CD8-positive, alpha-beta memory T cell (primary cell): Measurements from ENCODE around the gene RYK. TPM values are rescaled to one million over a fixed set of nuclear protein-coding genes. Genes with fewer than 3 reads are reported as not detected.

Experiments
- CTCF ChIA-PET: fragments of 350-600 bp; sonication (Branson Sonifier 250); formaldehyde crosslinking; loops from one replicate; lab custom pipeline; 2021; ENCODE audit warnings: antibody characterized with exemption; lab: Charles Lee
- POLR2A ChIA-PET: fragments of 350-600 bp; sonication (Branson Sonifier 250); formaldehyde crosslinking; loops from one replicate; lab custom pipeline; 2021; ENCODE audit warnings: antibody characterized with exemption; lab: Charles Lee
- DNase-seq, 5 donors: peaks; one replicate each; pipeline versions ENCODE4 v3.0.0 to v3.0.0-alpha.2; 2020 to 2022; ENCODE audit warnings: mixed read lengths in 1 of 5
- H3K27ac ChIP-seq: one replicate; pipeline ENCODE4 v1.7.0; 2013; ENCODE audit warnings: low read depth, mild to moderate bottlenecking, low read length, moderate library complexity
- H3K27me3 ChIP-seq: 2 replicates; pipeline ENCODE4 v1.7.0; 2013; ENCODE audit warnings: low read length, mild to moderate bottlenecking; ENCODE audit not compliant: insufficient read depth, poor library complexity, severe bottlenecking
- H3K36me3 ChIP-seq: 2 replicates; pipeline ENCODE4 v1.7.0; 2013; ENCODE audit warnings: mild to moderate bottlenecking, low read length, moderate library complexity; ENCODE audit not compliant: insufficient read depth
- H3K4me1 ChIP-seq: 2 replicates; pipeline ENCODE4 v1.7.0; 2013; ENCODE audit warnings: mild to moderate bottlenecking, low read length, moderate library complexity; ENCODE audit not compliant: insufficient read depth
- H3K4me3 ChIP-seq: 2 replicates; pipeline ENCODE4 v1.7.0; 2013; ENCODE audit warnings: mild to moderate bottlenecking, low read length
- H3K9me3 ChIP-seq: 2 replicates; pipeline ENCODE4 v1.7.0; 2013; ENCODE audit warnings: mild to moderate bottlenecking, low read length
- H3K27ac Mint-ChIP-seq, 8 donors: one replicate each; pipeline ENCODE4 v1.8.0; 2020 to 2021; ENCODE audit warnings: mixed read lengths in 8 of 8, mild to moderate bottlenecking in 6 of 8, inconsistent platforms in 3 of 8, moderate library complexity in 3 of 8
- H3K27me3 Mint-ChIP-seq, 2 donors: one replicate each; pipeline ENCODE4 v1.8.0; 2020 to 2021; ENCODE audit warnings: mixed read lengths in 2 of 2, mild to moderate bottlenecking in 1 of 2, moderate library complexity in 1 of 2
- H3K36me3 Mint-ChIP-seq, 3 donors: one replicate each; pipeline ENCODE4 v1.8.0; 2020 to 2021; ENCODE audit warnings: mixed read lengths in 3 of 3, inconsistent platforms in 1 of 3, mild to moderate bottlenecking in 1 of 3
- H3K4me1 Mint-ChIP-seq, 3 donors: one replicate each; pipeline ENCODE4 v1.8.0; 2020 to 2021; ENCODE audit warnings: mixed read lengths in 3 of 3, inconsistent platforms in 1 of 3, mild to moderate bottlenecking in 1 of 3
- H3K4me3 Mint-ChIP-seq, 7 donors: one replicate each; pipeline ENCODE4 v1.8.0; 2020 to 2021; ENCODE audit warnings: mixed read lengths in 7 of 7, mild to moderate bottlenecking in 6 of 7, moderate library complexity in 4 of 7, inconsistent platforms in 2 of 7
- H3K9me3 Mint-ChIP-seq, 5 donors: one replicate each; pipeline ENCODE4 v1.8.0; 2020 to 2022; ENCODE audit warnings: mixed read lengths in 5 of 5, mild to moderate bottlenecking in 3 of 5, moderate library complexity in 2 of 5, inconsistent platforms in 1 of 5
- polyA plus RNA-seq: library from polyadenylated mRNA; unstranded; fragments of 300-500 nt; fragmentation: Illumina TruSeq; gene quantifications from one replicate; pipeline ENCODE4 v1.2.3, GENCODE V29; 2021
- total RNA-seq, 2 experiments: library from RNA; stranded (reverse); gene quantifications; one replicate each; pipeline ENCODE4 v1.2.3, GENCODE V29; 2021

RYK gene
- total and polyA plus RNA-seq, 3 experiments from 2014 or later, result 13.3 to 26.1 (median 23.0) TPM

- Histone ChIP-seq H3K27ac (no peak overlapping the region), H3K36me3 (no peaks in the 10 kb centered on the region), H3K27me3 (no peaks in the 10 kb centered on the region), H3K9me3 (no peaks in the 10 kb centered on the region), H3K4me3 (no peak overlapping the region), H3K4me1 (peaks cover 28% of the 10 kb centered on the region)
- H3K36me3 Mint-ChIP-seq, result peaks cover 2 to 5% (median 4%) of the 10 kb centered on the region in 3 donors
- ChIA-PET POLR2A (no interaction called here), CTCF (interaction anchor here (1.6 kb wide), 1 partner anchor 39 kb away, joined by 4 read pairs; no protein-coding TSS in a partner anchor)
- peaks cover 34 to 46% (median 44%) of the 10 kb centered on the region in 3 donors for H3K4me1 Mint-ChIP-seq
- no peaks in the 10 kb centered on the region for H3K27me3 Mint-ChIP-seq
- peak overlapping the region; percentile 49 to 91 (median 77) for H3K4me3 Mint-ChIP-seq
- peaks cover 0 to 3% (median 0%) of the 10 kb centered on the region in 5 donors for H3K9me3 Mint-ChIP-seq
- DNase-seq, result no peak
- H3K27ac Mint-ChIP-seq, result peak overlapping the region in 4 of 8 donors; percentile 50 to 90 (median 74)
Measured at GRCh38 chr3:134251731-134252391, 1.2 kb upstream of the RYK start.

- Mint-ChIP-seq H3K4me1 (peaks cover 45 to 63% (median 62%) of the 10 kb centered on the region in 3 donors), H3K27me3 (no peaks in the 10 kb centered on the region), H3K4me3 (peak overlapping the region; percentile 87 to 97 (median 92)), H3K36me3 (peaks cover 2 to 6% (median 5%) of the 10 kb centered on the region in 3 donors), H3K9me3 (peaks cover 0 to 4% (median 0%) of the 10 kb centered on the region in 5 donors), H3K27ac (peak overlapping the region; percentile 88 to 98 (median 95))
- peak; percentile 36 to 62 (median 48) for DNase-seq
- ChIA-PET POLR2A (interaction anchor here (0.6 to 1.5 kb wide), 3 partner anchors 9 to 236 kb away, joined by 3 to 19 read pairs (median 6); partner anchors contain the start of genes ANAPC13 and CEP63), CTCF (interaction anchor here (1.1 kb wide), 2 partner anchors 37 to 54 kb away, joined by 3 read pairs; no protein-coding TSS in a partner anchor)
- H3K4me1 ChIP-seq, result peaks cover 34% of the 10 kb centered on the region
- H3K27ac ChIP-seq, result peak overlapping the region; percentile 57
- no peaks in the 10 kb centered on the region for H3K9me3 ChIP-seq
- no peaks in the 10 kb centered on the region for H3K36me3 ChIP-seq
- H3K27me3 ChIP-seq, result no peaks in the 10 kb centered on the region
- H3K4me3 ChIP-seq, result peak overlapping the region; percentile 83
Measured at GRCh38 chr3:134249935-134250716, 533 bp downstream of the RYK start.

GRCh38 chr3:134249296-134249841 is 1.3 kb downstream of the RYK start:
- no peaks in the 10 kb centered on the region for H3K36me3 ChIP-seq
- Mint-ChIP-seq H3K4me3 (peak overlapping the region; percentile 87 to 97 (median 92)), H3K4me1 (peaks cover 52 to 71% (median 69%) of the 10 kb centered on the region in 3 donors), H3K27ac (peak overlapping the region; percentile 88 to 98 (median 95)), H3K27me3 (no peaks in the 10 kb centered on the region), H3K9me3 (peaks cover 0 to 4% (median 0%) of the 10 kb centered on the region in 5 donors), H3K36me3 (peaks cover 2 to 6% (median 5%) of the 10 kb centered on the region in 3 donors)
- no peak for DNase-seq
- CTCF ChIA-PET, result interaction anchor here (1.5 kb wide), 1 partner anchor 11 kb away, joined by 4 read pairs; no protein-coding TSS in a partner anchor
- H3K4me3 ChIP-seq, result peak overlapping the region; percentile 83
- no peak overlapping the region for H3K27ac ChIP-seq
- H3K9me3 ChIP-seq, result no peaks in the 10 kb centered on the region
- POLR2A ChIA-PET, result interaction anchor here (1.5 kb wide), 1 partner anchor 236 kb away, joined by 19 read pairs; the partner anchor contains the start of genes ANAPC13 and CEP63
- no peaks in the 10 kb centered on the region for H3K27me3 ChIP-seq
- H3K4me1 ChIP-seq, result peaks cover 41% of the 10 kb centered on the region

- H3K4me3 ChIP-seq, result no peak overlapping the region
- Mint-ChIP-seq H3K4me1 (peaks cover 68 to 95% (median 87%) of the 10 kb centered on the region in 3 donors), H3K27ac (peak overlapping the region in 5 of 8 donors; percentile 15 to 72 (median 29)), H3K36me3 (peaks cover 2 to 5% (median 3%) of the 10 kb centered on the region in 3 donors), H3K27me3 (no peaks in the 10 kb centered on the region), H3K9me3 (peaks cover 0 to 4% (median 0%) of the 10 kb centered on the region in 5 donors), H3K4me3 (peak overlapping the region in 2 of 7 donors; percentile 26 to 42)
- ChIA-PET POLR2A (no interaction called here), CTCF (interaction anchor here (1.2 to 1.6 kb wide), 2 partner anchors 21 to 32 kb away, joined by 3 read pairs; no protein-coding TSS in a partner anchor)
- H3K36me3 ChIP-seq, result no peaks in the 10 kb centered on the region
- no peak for DNase-seq
- peaks cover 33% of the 10 kb centered on the region for H3K4me1 ChIP-seq
- no peaks in the 10 kb centered on the region for H3K27me3 ChIP-seq
- no peaks in the 10 kb centered on the region for H3K9me3 ChIP-seq
- no peak overlapping the region for H3K27ac ChIP-seq
Measured at GRCh38 chr3:134244921-134245320, 5.7 kb downstream of the RYK start.

- CTCF ChIA-PET, result interaction anchor here (2.6 kb wide), 1 partner anchor 30 kb away, joined by 11 read pairs; no protein-coding TSS in a partner anchor
- no peak for DNase-seq
- H3K4me1 ChIP-seq, result peaks cover 35% of the 10 kb centered on the region
Measured at GRCh38 chr3:134242649-134243617, 7.7 kb downstream of the RYK start.

GRCh38 chr3:134239538-134239937 is 11.1 kb downstream of the RYK start:
- Mint-ChIP-seq H3K4me3 (peak overlapping the region in 3 of 7 donors; percentile 0 to 14 (median 2)), H3K4me1 (peaks cover 70 to 94% (median 85%) of the 10 kb centered on the region in 3 donors), H3K9me3 (no peaks in the 10 kb centered on the region), H3K27ac (peak overlapping the region in 1 of 8 donors; percentile 66), H3K36me3 (no peaks in the 10 kb centered on the region), H3K27me3 (no peaks in the 10 kb centered on the region)
- no peak for DNase-seq
- H3K4me3 ChIP-seq, result no peak overlapping the region
- peaks cover 43% of the 10 kb centered on the region for H3K4me1 ChIP-seq
- ChIA-PET CTCF (interaction anchor here (1.0 to 2.1 kb wide), 4 partner anchors 9 to 99 kb away, joined by 3 to 7 read pairs (median 4); no protein-coding TSS in a partner anchor), POLR2A (no interaction called here)
- H3K27me3 ChIP-seq, result no peaks in the 10 kb centered on the region
- H3K9me3 ChIP-seq, result no peaks in the 10 kb centered on the region
- H3K36me3 ChIP-seq, result no peaks in the 10 kb centered on the region
- H3K27ac ChIP-seq, result no peak overlapping the region

More at GRCh38 chr3:134242649-134243617, 7.7 kb downstream of the RYK start:
- no peak overlapping the region for H3K4me3 ChIP-seq
- Mint-ChIP-seq H3K36me3 (peaks cover 1 to 5% (median 2%) of the 10 kb centered on the region in 3 donors), H3K9me3 (peaks cover 0 to 4% (median 0%) of the 10 kb centered on the region in 5 donors), H3K27me3 (no peaks in the 10 kb centered on the region), H3K4me1 (peaks cover 65 to 95% (median 87%) of the 10 kb centered on the region in 3 donors), H3K27ac (peak overlapping the region in 2 of 8 donors; percentile 51 to 58), H3K4me3 (peak overlapping the region in 3 of 7 donors; percentile 0 to 24 (median 4))
- H3K36me3 ChIP-seq, result no peaks in the 10 kb centered on the region
- no peaks in the 10 kb centered on the region for H3K9me3 ChIP-seq
- no peaks in the 10 kb centered on the region for H3K27me3 ChIP-seq
- H3K27ac ChIP-seq, result no peak overlapping the region
- POLR2A ChIA-PET, result interaction anchor here (0.5 kb wide), 1 partner anchor 81 kb away, joined by 3 read pairs; no protein-coding TSS in a partner anchor
